GM23338 (cell line): ENCODE results near the gene RPS6KA4. TPM values are rescaled to one million over a fixed set of nuclear protein-coding genes. Genes with fewer than 3 reads are reported as not detected.

ENCODE experiments used
- ATAC-seq: fragments of 200-7000 bp; cut with Tn5 transposase; 3 replicates; pipeline ENCODE4 v1.9.1; 2020
- DNase-seq: peaks from one replicate; pipeline ENCODE4 v3.0.0-alpha.2; 2015; ENCODE audit warnings: low spot score
- H2AFZ ChIP-seq: fragments of 200-600 bp; sonication (generic); 2 replicates; pipeline ENCODE4 v1.8.0; 2016; ENCODE audit warnings: antibody characterized with exemption, mild to moderate bottlenecking, moderate library complexity
- H3F3A ChIP-seq: fragments of 200-600 bp; sonication (generic); replicated peaks from 2 replicates; pipeline ENCODE4 v1.8.0; 2017; ENCODE audit warnings: antibody characterized with exemption, mixed run types, low read depth
- H3K27ac ChIP-seq: fragments of 200-600 bp; sonication (generic); 2 replicates; pipeline ENCODE4 v1.6.1; 2016; ENCODE audit warnings: low read depth
- H3K27me3 ChIP-seq: fragments of 200-600 bp; sonication (generic); 2 replicates; pipeline ENCODE4 v1.8.0; 2016; ENCODE audit warnings: mild to moderate bottlenecking, mixed run types, moderate library complexity; ENCODE audit not compliant: insufficient read depth
- H3K36me3 ChIP-seq: fragments of 200-600 bp; sonication (generic); 2 replicates; pipeline ENCODE4 v1.8.0; 2016; ENCODE audit warnings: mild to moderate bottlenecking; ENCODE audit not compliant: insufficient read depth
- H3K4me1 ChIP-seq: fragments of 200-600 bp; sonication (generic); 2 replicates; pipeline ENCODE4 v1.8.0; 2016; ENCODE audit warnings: mild to moderate bottlenecking, moderate library complexity; ENCODE audit not compliant: insufficient read depth
- H3K4me2 ChIP-seq: fragments of 200-600 bp; sonication (generic); 2 replicates; pipeline ENCODE4 v1.7.1; 2017; ENCODE audit warnings: mixed run types
- H3K4me3 ChIP-seq: fragments of 200-600 bp; sonication (generic); 2 replicates; pipeline ENCODE4 v1.6.1; 2016; ENCODE audit warnings: mixed run types
- H3K79me2 ChIP-seq: fragments of 200-600 bp; sonication (generic); replicated peaks from 2 replicates; pipeline ENCODE4 v1.8.0; 2017; ENCODE audit warnings: mild to moderate bottlenecking; ENCODE audit not compliant: insufficient read depth
- H3K9me2 ChIP-seq: fragments of 200-600 bp; sonication (generic); 2 replicates; pipeline ENCODE4 v1.8.0; 2017; ENCODE audit not compliant: insufficient read depth
- H4K20me1 ChIP-seq: fragments of 200-600 bp; sonication (generic); replicated peaks from 2 replicates; pipeline ENCODE4 v1.8.0; 2017; ENCODE audit warnings: mild to moderate bottlenecking; ENCODE audit not compliant: insufficient read depth
- H3K27ac Mint-ChIP-seq: 2 replicates; pipeline ENCODE4 v1.8.0; 2020; ENCODE audit warnings: inconsistent platforms, mild to moderate bottlenecking, moderate library complexity, mixed read lengths
- H3K27me3 Mint-ChIP-seq: 3 replicates; pipeline ENCODE4 v1.8.0; 2022; ENCODE audit warnings: low read depth, mild to moderate bottlenecking, moderate library complexity, mixed read lengths, inconsistent platforms; ENCODE audit not compliant: insufficient read depth, poor library complexity
- H3K36me3 Mint-ChIP-seq: 3 replicates; pipeline ENCODE4 v1.8.0; 2021; ENCODE audit warnings: low read depth, mild to moderate bottlenecking, inconsistent platforms, moderate library complexity, mixed read lengths
- H3K4me1 Mint-ChIP-seq: 3 replicates; pipeline ENCODE4 v1.8.0; 2020; ENCODE audit warnings: mild to moderate bottlenecking, inconsistent platforms, mixed read lengths
- H3K4me3 Mint-ChIP-seq: 3 replicates; pipeline ENCODE4 v1.8.0; 2021; ENCODE audit warnings: moderate library complexity, mild to moderate bottlenecking, inconsistent platforms, mixed read lengths
- H3K9me3 Mint-ChIP-seq: 3 replicates; pipeline ENCODE4 v1.8.0; 2020; ENCODE audit warnings: moderate library complexity, mild to moderate bottlenecking, inconsistent platforms, mixed read lengths
- CREB1 ChIP-seq: fragments of 250-450 bp; sonication (Bioruptor Pico); IDR thresholded peaks from 2 replicates; pipeline ENCODE4 v1.5.0; 2020; ENCODE audit warnings: low read depth, mild to moderate bottlenecking, moderate library complexity
- CTCF ChIP-seq, 2 experiments: fragments of 200-600 bp in 1 of 2; sonication (generic) in 1 of 2; conservative IDR thresholded peaks; 2 replicates each; pipeline versions ENCODE4 v1.5.1 to v1.6.1; 2016 to 2017; ENCODE audit warnings: antibody characterized with exemption in 2 of 2, low read depth in 2 of 2, mild to moderate bottlenecking in 2 of 2, moderate library complexity in 1 of 2
- EZH2phosphoT487 ChIP-seq: fragments of 200-600 bp; sonication (generic); IDR thresholded peaks from one replicate; pipeline ENCODE4 v1.8.1; 2018; ENCODE audit warnings: antibody characterized with exemption; ENCODE audit not compliant: unreplicated experiment
- ZNF462 ChIP-seq: fragments of 250-450 bp; sonication (Bioruptor Pico); IDR thresholded peaks from 2 replicates; pipeline ENCODE4 v1.5.0; 2020; ENCODE audit warnings: mild to moderate bottlenecking, moderate library complexity
- polyA plus RNA-seq: library from polyadenylated mRNA; unstranded; fragments of >200 nt; fragmentation: Nextera tagmentation; extraction: Ambion mirVana; gene quantifications from 2 replicates; pipeline ENCODE4 v1.2.1, GENCODE V29; 2016
- total RNA-seq: library from RNA; depleted of rRNA; stranded (reverse); fragments of >200 nt; shearing (Covaris generic); gene quantifications from 2 replicates; pipeline ENCODE4 v1.2.3, GENCODE V29; 2014

Gene RPS6KA4
- total and polyA plus RNA-seq, 2 experiments from 2014 or later, result 3.5 to 19.9 TPM

- Mint-ChIP-seq H3K27ac (no peak overlapping the region), H3K4me3 (peak overlapping the region; percentile 51; the same call in 2 of the 3 replicates), H3K27me3 (peaks cover 26% of the 10 kb centered on the region), H3K4me1 (peaks cover 12% of the 10 kb centered on the region; the same call in 2 of the 3 replicates), H3K9me3 (no peaks in the 10 kb centered on the region; the same call in 2 of the 3 replicates), H3K36me3 (peaks cover 22% of the 10 kb centered on the region)
- H3K36me3 ChIP-seq, result no peaks in the 10 kb centered on the region
- peak overlapping the region; percentile 30; the same call in 1 of the 2 replicates for H3K4me3 ChIP-seq
- no peaks in the 10 kb centered on the region for H3K79me2 ChIP-seq
- DNase-seq, result peak; percentile 60
- peaks cover 21% of the 10 kb centered on the region for H3F3A ChIP-seq
- H3K27ac ChIP-seq, result no peak overlapping the region
- no peaks in the 10 kb centered on the region for H3K27me3 ChIP-seq
- H3K9me2 ChIP-seq, result no peaks in the 10 kb centered on the region
- no peaks in the 10 kb centered on the region for H4K20me1 ChIP-seq
- 0 out of 2 replicates have a peak overlapping the region, but pooled peaks have one; percentile 18 for H2AFZ ChIP-seq
- H3K4me2 ChIP-seq, result no peak overlapping the region; the same call in 1 of the 2 replicates
- no peak for TF ChIP-seq CREB1 (CRISPR knock-in tag)
- peak; percentile 43 to 51 for TF ChIP-seq CTCF (conservative IDR thresholded peaks at IDR 0.05; ENCODE audit: low read depth in 2 of 2)
- no peak for TF ChIP-seq EZH2phosphoT487
- TF ChIP-seq ZNF462, result no peak
- peak; percentile 13 for ATAC-seq
- peaks cover 25% of the 10 kb centered on the region for H3K4me1 ChIP-seq
These were observed 10.8 kb downstream of the RPS6KA4 start for GRCh38 chr11:64369440-64370421.
